Epithelial cell of esophagus (primary cell): Measurements from ENCODE around the gene PBRM1.

ENCODE experiments used
- DNase-seq: peaks from one replicate; pipeline ENCODE4 v3.0.0; 2010; ENCODE audit warnings: low read depth
- H3K4me3 ChIP-seq: 2 replicates; pipeline ENCODE4 v1.5.1; 2011; ENCODE audit warnings: mild to moderate bottlenecking, low read length, control low read depth
- CTCF ChIP-seq: IDR thresholded peaks from 2 replicates; pipeline ENCODE4 v1.5.1; 2011; ENCODE audit warnings: low read depth, mild to moderate bottlenecking, low read length, control low read depth, inconsistent platforms; ENCODE audit not compliant: insufficient read depth; ENCODE audit errors: missing control alignments

The PBRM1 gene

GRCh38 chr3:52574056-52574965, 111.4 kb downstream of the PBRM1 start:
- no peak for TF ChIP-seq CTCF
- no peak for DNase-seq
- H3K4me3 ChIP-seq: no peak overlapping the region

- no peak for TF ChIP-seq CTCF
- no peak for DNase-seq
- no peak overlapping the region for H3K4me3 ChIP-seq
Observed at GRCh38 chr3:52572221-52572620, 113.5 kb downstream of the PBRM1 start.

GRCh38 chr3:52570076-52570475, 115.6 kb downstream of the PBRM1 start:
- DNase-seq: no peak
- TF ChIP-seq CTCF: no peak
- no peak overlapping the region for H3K4me3 ChIP-seq

GRCh38 chr3:52568069-52568468, 117.6 kb downstream of the PBRM1 start:
- DNase-seq: no peak
- no peak for TF ChIP-seq CTCF

GRCh38 chr3:52563984-52564383, 121.7 kb downstream of the PBRM1 start:
- H3K4me3 ChIP-seq: no peak overlapping the region
- no peak for TF ChIP-seq CTCF
- no peak for DNase-seq

More at GRCh38 chr3:52568069-52568468, 117.6 kb downstream of the PBRM1 start:
- no peak overlapping the region for H3K4me3 ChIP-seq

- no peak overlapping the region for H3K4me3 ChIP-seq
- no peak for DNase-seq
- TF ChIP-seq CTCF: no peak
Observed at GRCh38 chr3:52561028-52561747, 124.5 kb downstream of the PBRM1 start.
